Choroid plexus epithelial cell (primary cell): ENCODE measurements around the gene NDUFA8.

Source experiments
- DNase-seq: peaks from one replicate; pipeline ENCODE4 v3.0.0-alpha.2; 2010; ENCODE audit warnings: low read depth
- H3K4me3 ChIP-seq: 2 replicates; pipeline ENCODE4 v1.5.1; 2011; ENCODE audit warnings: low read depth, mild to moderate bottlenecking, control low read depth, low read length, moderate library complexity
- TF ChIP-seq, protein P1 (sequence below): conservative IDR thresholded peaks from 2 replicates; pipeline ENCODE4 v1.5.1; 2011; ENCODE audit warnings: low read depth, mild to moderate bottlenecking, control low read depth, inconsistent platforms, low read length, moderate library complexity

The NDUFA8 gene

DNA sequence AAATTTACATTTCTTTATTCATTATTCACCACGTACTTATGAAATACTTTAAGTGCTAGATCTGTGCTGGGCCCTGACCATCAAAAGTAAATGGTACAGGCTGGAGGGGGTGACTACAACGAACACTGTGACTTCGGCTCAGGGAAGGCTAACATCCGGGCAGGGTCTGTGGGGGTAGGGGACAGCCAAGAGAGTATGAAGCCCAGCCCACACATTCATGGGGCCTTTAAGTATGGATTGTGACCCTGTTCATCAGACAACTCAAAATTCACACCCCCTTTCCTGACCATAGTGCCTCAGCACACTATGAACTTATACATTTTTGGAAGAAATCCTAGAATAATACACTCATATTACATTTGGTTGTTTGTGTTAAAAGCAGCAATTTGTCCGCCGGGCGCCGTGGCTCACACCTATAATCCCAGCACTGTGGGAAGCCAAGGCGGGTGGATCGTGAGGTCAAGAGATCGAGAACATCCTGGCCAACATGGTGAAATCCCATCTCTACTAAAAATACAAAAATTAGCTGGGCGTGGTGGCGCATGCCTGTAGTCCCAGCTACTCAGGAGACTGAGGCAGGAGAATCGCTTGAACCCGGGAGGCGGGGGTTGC is 33.4 kb upstream of the NDUFA8 start:
- TF ChIP-seq, protein P1, sequence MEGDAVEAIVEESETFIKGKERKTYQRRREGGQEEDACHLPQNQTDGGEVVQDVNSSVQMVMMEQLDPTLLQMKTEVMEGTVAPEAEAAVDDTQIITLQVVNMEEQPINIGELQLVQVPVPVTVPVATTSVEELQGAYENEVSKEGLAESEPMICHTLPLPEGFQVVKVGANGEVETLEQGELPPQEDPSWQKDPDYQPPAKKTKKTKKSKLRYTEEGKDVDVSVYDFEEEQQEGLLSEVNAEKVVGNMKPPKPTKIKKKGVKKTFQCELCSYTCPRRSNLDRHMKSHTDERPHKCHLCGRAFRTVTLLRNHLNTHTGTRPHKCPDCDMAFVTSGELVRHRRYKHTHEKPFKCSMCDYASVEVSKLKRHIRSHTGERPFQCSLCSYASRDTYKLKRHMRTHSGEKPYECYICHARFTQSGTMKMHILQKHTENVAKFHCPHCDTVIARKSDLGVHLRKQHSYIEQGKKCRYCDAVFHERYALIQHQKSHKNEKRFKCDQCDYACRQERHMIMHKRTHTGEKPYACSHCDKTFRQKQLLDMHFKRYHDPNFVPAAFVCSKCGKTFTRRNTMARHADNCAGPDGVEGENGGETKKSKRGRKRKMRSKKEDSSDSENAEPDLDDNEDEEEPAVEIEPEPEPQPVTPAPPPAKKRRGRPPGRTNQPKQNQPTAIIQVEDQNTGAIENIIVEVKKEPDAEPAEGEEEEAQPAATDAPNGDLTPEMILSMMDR = no peak
- H3K4me3 ChIP-seq = no peak overlapping the region
- DNase-seq = peak; percentile 75

DNA sequence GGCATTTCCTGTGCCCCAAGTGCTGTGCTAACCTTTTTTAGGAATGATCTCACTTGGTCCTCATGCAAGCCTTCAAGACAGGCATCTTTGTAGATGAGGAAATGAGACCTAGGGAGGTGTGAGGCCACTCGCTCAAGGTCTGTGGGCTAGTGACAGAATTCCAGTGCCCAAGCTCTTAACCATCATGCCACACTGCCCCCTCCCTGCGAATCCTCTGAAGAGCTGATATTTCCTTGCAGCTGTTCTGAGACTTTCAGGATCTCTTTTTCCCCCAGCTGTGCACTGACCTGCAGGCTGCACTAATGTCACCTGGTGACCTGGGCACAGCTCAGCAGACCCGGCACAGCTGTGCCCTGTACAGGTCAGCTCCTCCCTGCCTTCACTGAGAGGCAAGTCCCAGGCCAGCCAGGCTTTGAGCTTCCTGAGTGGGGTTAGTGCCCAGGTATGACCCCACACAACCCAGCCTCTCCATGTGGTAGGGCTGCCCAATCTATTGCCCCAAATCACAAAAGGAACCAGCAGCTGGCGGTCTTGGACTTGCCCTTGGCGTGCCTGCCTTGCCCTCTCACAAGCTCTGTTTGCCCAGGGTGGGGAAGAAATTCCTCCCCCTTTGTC is 32.8 kb upstream of the NDUFA8 start:
- TF ChIP-seq, protein P1 = peak; percentile 18
- no peak for DNase-seq
- H3K4me3 ChIP-seq = no peak overlapping the region

DNA sequence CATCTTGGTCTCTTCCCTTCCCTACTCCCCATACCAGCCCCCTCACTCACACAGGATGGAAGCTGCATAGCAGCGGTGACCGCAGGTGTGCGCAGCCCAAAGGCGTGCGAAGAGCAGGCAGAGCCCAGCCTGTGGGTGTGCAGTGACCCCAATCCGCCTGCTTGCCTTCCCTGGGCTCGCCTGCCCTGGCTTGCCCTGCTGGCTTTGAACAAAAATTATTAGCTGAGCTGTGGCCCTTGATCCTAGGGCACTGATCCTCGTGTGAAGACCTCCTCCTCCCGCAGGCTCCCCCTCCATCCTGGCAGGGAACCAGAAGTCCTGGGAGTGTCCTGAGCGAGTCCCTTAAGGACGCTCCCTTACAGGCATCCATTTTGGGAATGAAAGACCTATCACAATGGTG is 32.0 kb upstream of the NDUFA8 start:
- H3K4me3 ChIP-seq = no peak overlapping the region
- TF ChIP-seq, protein P1 = no peak
- DNase-seq = no peak

DNA sequence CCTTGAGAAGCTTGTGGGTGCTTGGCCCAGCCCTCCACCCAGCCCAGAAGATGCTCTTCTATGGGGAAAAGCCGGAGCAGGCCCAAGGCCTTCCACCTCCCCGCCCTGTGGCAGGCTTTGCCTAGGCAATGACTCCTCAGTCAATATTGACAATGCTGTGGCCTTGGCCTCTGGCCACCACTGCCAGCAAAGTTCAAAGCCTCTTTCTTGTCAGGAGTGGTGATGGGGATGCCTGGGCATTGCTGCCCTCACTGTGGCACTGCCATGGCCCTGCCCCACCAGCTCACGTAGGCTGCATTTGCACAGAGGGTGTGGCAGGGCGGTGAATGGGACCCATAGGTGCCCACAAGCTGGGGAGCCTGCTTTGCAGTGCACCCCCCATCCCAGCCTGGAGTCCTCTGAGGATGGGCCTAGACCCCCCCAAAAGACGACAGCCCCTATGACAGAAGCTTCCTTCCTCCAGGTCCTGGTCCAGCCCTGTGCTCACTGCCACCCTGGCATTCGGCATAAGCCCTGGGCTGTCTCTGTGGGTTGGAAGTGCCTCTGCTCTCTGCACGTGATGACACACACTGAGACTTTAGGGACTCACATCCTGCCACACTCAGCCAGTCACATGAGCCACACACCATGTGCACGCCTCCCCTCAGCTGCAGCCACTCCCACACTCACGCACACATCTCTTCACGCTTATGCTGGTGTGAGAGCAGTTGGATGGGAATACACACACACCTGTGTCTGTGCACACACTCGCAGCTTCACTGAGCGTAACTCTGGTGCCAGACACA is 31.2 kb upstream of the NDUFA8 start:
- TF ChIP-seq, protein P1 = no peak
- no peak for DNase-seq
- no peak overlapping the region for H3K4me3 ChIP-seq

DNA sequence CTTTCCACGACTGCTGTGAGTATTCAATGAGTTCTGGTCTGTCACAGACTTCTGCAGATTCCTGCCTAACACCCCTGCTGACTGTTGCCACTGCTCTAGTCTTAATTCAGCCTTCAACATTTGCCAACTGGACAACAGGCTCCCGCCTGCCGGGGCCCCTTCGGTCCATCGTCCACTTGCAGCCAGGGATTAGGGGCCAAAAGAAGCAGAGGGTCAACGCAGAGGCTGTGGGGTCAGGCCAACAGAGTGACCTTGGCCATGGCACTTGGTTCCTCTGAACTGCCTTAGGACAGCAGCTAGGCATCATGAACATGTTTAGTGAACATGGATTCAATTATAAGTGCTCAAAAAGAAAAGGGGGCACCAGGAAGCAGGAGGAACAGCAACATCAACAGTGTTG is 28.8 kb upstream of the NDUFA8 start:
- TF ChIP-seq, protein P1 = no peak
- DNase-seq = no peak
- H3K4me3 ChIP-seq = no peak overlapping the region

DNA sequence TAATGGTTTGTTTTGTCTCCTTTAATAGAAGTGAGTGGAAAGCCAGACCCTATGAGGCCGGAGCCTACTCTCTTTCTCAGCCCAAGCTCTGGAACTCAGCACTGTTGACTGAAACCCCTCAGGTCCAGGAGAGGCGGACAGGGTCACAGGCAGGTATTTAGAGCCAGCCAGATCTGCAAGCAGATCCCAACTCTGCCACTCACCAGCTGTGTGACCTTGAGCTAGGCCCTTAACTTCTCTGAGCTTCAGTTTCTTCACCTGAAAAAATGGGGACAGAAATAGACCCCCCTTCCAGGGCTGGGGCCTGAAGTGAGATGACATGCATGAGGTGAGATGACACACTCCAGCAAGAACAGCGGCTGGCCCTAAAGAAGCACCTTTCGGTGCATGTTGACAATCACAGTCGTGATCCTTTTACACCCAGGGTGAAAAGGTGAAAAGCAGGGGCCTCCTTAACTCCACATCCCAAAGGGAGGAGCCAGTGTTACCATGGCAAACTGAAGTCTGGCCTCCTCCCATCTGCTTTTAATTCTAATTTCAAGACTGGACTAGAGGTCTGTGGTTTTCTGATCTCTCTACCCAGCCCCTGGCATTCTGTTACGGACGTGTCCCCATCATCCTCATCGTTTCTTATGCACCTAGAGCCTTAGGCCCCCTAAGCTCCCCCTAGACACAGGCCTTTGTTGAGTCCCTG is 27.3 kb upstream of the NDUFA8 start:
- H3K4me3 ChIP-seq = no peak overlapping the region
- TF ChIP-seq, protein P1 = no peak
- DNase-seq = no peak
